CD14-positive monocyte (primary cell): ENCODE results near the gene SSBP3. TPM values are rescaled to one million over a fixed set of nuclear protein-coding genes. Genes with fewer than 3 reads are reported as not detected.
A peak's percentile ranks its signal among the peaks of the same experiment; 100 is the strongest.

ENCODE experiments used
- DNase-seq, 3 donors: peaks; one replicate each; pipeline ENCODE4 v3.0.0-alpha.2; 2011 to 2022
- H2AFZ ChIP-seq: 2 replicates; pipeline ENCODE4 v1.6.0; 2012; ENCODE audit warnings: mild to moderate bottlenecking, low read depth, low read length, inconsistent platforms; ENCODE audit not compliant: insufficient read depth, poor library complexity, severe bottlenecking
- H3K27ac ChIP-seq, 2 donors: 1 replicate in 1 of 2; 2 replicates in 1 of 2; pipeline ENCODE4 v1.5.1; 2012 to 2013; ENCODE audit warnings: low read length in 2 of 2, control low read depth in 1 of 2, inconsistent platforms in 1 of 2, low read depth in 1 of 2, mild to moderate bottlenecking in 1 of 2
- H3K27me3 ChIP-seq, 2 donors: one replicate each; pipeline versions ENCODE4 v1.6.0 to v1.6.1; 2011 to 2013; ENCODE audit warnings: low read length in 2 of 2; ENCODE audit not compliant: control insufficient read depth in 2 of 2, insufficient read depth in 2 of 2
- H3K36me3 ChIP-seq, 2 donors: replicated peaks in 1 of 2; 1 replicate in 1 of 2; 2 replicates in 1 of 2; pipeline versions ENCODE4 v1.5.1 to v1.6.1; 2012 to 2013; ENCODE audit warnings: low read length in 2 of 2, control low read depth in 1 of 2, inconsistent platforms in 1 of 2, mild to moderate bottlenecking in 1 of 2; ENCODE audit not compliant: insufficient read depth in 2 of 2, control insufficient read depth in 1 of 2
- H3K4me1 ChIP-seq, 2 donors: 1 replicate in 1 of 2; 2 replicates in 1 of 2; pipeline versions ENCODE4 v1.5.1 to v1.6.1; 2012 to 2013; ENCODE audit warnings: low read length in 2 of 2, control low read depth in 1 of 2, inconsistent platforms in 1 of 2, mild to moderate bottlenecking in 1 of 2, moderate library complexity in 1 of 2; ENCODE audit not compliant: insufficient read depth in 2 of 2, control insufficient read depth in 1 of 2
- H3K4me2 ChIP-seq: replicated peaks from 2 replicates; pipeline ENCODE3; 2012; ENCODE audit warnings: low read length, moderate library complexity, mild to moderate bottlenecking; ENCODE audit not compliant: poor library complexity, severe bottlenecking; ENCODE audit errors: extremely low read depth
- H3K4me3 ChIP-seq, 3 experiments: fragments of 200-600 bp in 1 of 3; sonication (generic) in 1 of 3; replicated peaks in 1 of 3; 1 replicate in 2 of 3; 2 replicates in 1 of 3; pipeline ENCODE4 v1.5.1; 2011 to 2013; ENCODE audit warnings: low read length in 3 of 3, mild to moderate bottlenecking in 3 of 3, control low read depth in 2 of 3, low read depth in 2 of 3, inconsistent platforms in 1 of 3, moderate library complexity in 1 of 3
- H3K79me2 ChIP-seq: 2 replicates; pipeline ENCODE4 v1.6.0; 2012; ENCODE audit warnings: mild to moderate bottlenecking, control low read depth, inconsistent platforms, low read length, moderate library complexity; ENCODE audit not compliant: insufficient read depth
- H3K9ac ChIP-seq: 2 replicates; pipeline ENCODE4 v1.6.0; 2017; ENCODE audit warnings: low read length, mild to moderate bottlenecking; ENCODE audit not compliant: insufficient read depth, poor library complexity, severe bottlenecking
- H3K9me3 ChIP-seq, 2 donors: replicated peaks in 1 of 2; 1 replicate in 1 of 2; 2 replicates in 1 of 2; pipeline versions ENCODE4 v1.5.1 to v1.6.1; 2012 to 2013; ENCODE audit warnings: low read length in 2 of 2, control low read depth in 1 of 2; ENCODE audit not compliant: control insufficient read depth in 1 of 2, insufficient read depth in 1 of 2
- H4K20me1 ChIP-seq: 2 replicates; pipeline ENCODE4 v1.6.0; 2012; ENCODE audit warnings: mild to moderate bottlenecking, low read length, control low read depth, moderate library complexity; ENCODE audit not compliant: insufficient read depth
- H3K27ac Mint-ChIP-seq, 7 donors: one replicate each; pipeline ENCODE4 v1.8.0; 2020; ENCODE audit warnings: mild to moderate bottlenecking in 7 of 7, mixed read lengths in 7 of 7, moderate library complexity in 6 of 7, inconsistent platforms in 2 of 7
- H3K27me3 Mint-ChIP-seq, 3 donors: one replicate each; pipeline ENCODE4 v1.8.0; 2021 to 2022; ENCODE audit warnings: low read depth in 3 of 3, mild to moderate bottlenecking in 3 of 3, mixed read lengths in 3 of 3, moderate library complexity in 3 of 3, inconsistent platforms in 1 of 3
- H3K36me3 Mint-ChIP-seq, 2 donors: one replicate each; pipeline ENCODE4 v1.8.0; 2020; ENCODE audit warnings: mixed read lengths in 2 of 2, inconsistent platforms in 1 of 2, mild to moderate bottlenecking in 1 of 2
- H3K4me1 Mint-ChIP-seq: one replicate; pipeline ENCODE4 v1.8.0; 2020; ENCODE audit warnings: mild to moderate bottlenecking, mixed read lengths
- H3K4me3 Mint-ChIP-seq, 2 donors: one replicate each; pipeline ENCODE4 v1.8.0; 2020; ENCODE audit warnings: mild to moderate bottlenecking in 2 of 2, mixed read lengths in 2 of 2, moderate library complexity in 1 of 2
- H3K9me3 Mint-ChIP-seq, 7 donors: one replicate each; pipeline ENCODE4 v1.8.0; 2020 to 2022; ENCODE audit warnings: mixed read lengths in 7 of 7, mild to moderate bottlenecking in 6 of 7, moderate library complexity in 6 of 7, inconsistent platforms in 2 of 7
- WGBS: methylation state at CpG from one replicate; pipeline ENCODE4 v1.1.5; 2013; ENCODE audit warnings: missing lambda C conversion rate; ENCODE audit not compliant: insufficient coverage; 5-methylcytosine and 5-hydroxymethylcytosine counted together
- intact Hi-C, 2 donors: fragments of 100-400 bp; cut with micrococcal nuclease; formaldehyde crosslinking; loops; one replicate each; pipeline versions ENCODE4 v1.15.0 to v1.15.1; 2023
- polyA plus RNA-seq, 3 donors: library from polyadenylated mRNA; depleted of rRNA in 1 of 3; unstranded in 2 of 3; stranded (reverse) in 1 of 3; fragments of 300-500 nt in 2 of 3; fragments of >200 nt in 1 of 3; fragmentation: Illumina TruSeq in 2 of 3; gene quantifications; 1 replicate in 2 of 3; 2 replicates in 1 of 3; pipeline ENCODE4 v1.2.3, GENCODE V29; 2012 to 2021
- TF ChIP-seq, protein P1 (sequence below): fragments of 200-600 bp; IDR thresholded peaks from one replicate; pipeline ENCODE4 v1.8.0; 2022; ENCODE audit warnings: antibody characterized with exemption, mild to moderate bottlenecking

SSBP3 gene
- polyA plus RNA-seq, 3 donors, result 4.1 to 30.7 (median 4.3) TPM

DNA sequence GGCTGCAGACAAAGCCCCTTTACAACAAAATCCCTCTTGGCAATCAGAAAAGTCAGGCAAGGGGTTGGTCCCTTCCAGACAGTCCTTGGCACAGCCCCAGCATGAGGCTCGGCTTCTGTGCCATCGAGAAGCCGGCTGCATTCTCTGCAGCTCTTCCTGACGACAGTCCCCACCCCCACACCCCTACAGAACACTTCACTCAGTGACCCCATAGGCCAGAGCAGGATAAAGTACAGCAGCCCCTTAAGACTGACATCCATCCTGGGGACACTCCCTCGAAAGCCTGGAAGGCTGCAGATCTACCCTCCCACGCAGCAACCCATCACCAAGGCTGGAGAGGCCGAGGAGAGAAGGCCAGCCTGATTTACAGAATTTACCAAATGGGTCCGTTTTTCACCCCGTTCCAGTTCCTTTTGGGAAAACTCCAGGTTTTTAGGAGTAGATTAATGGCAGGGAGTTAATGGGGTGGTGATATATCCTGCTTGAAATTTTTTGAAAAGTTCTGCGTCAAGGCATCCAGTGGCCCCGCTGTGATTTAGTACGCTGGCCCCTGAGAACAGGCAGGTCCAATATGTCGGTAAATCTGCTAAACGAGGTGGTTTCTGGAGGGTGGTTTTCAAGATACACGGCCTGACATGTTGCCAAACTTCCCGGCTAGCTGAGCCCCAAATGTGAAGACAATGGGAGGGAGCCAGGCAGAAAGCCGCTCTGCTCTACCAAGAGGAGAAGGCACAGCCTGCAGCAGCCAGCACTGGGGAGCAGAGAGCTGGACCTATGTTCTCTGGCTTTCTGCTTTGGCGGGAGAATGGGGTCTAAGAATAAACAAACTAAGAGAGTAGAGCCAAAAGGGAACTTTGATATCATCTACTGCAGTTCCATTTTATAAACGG, 81.7 kb downstream of the SSBP3 start:
- no peak overlapping the region for H3K27ac ChIP-seq
- Mint-ChIP-seq H3K9me3 (no peaks in the 10 kb centered on the region), H3K4me3 (no peak overlapping the region), H3K4me1 (peaks cover 3% of the 10 kb centered on the region), H3K36me3 (no peaks in the 10 kb centered on the region), H3K27ac (peak overlapping the region in 2 of 7 donors; percentile 2 to 37), H3K27me3 (no peaks in the 10 kb centered on the region)
- TF ChIP-seq, protein P1, sequence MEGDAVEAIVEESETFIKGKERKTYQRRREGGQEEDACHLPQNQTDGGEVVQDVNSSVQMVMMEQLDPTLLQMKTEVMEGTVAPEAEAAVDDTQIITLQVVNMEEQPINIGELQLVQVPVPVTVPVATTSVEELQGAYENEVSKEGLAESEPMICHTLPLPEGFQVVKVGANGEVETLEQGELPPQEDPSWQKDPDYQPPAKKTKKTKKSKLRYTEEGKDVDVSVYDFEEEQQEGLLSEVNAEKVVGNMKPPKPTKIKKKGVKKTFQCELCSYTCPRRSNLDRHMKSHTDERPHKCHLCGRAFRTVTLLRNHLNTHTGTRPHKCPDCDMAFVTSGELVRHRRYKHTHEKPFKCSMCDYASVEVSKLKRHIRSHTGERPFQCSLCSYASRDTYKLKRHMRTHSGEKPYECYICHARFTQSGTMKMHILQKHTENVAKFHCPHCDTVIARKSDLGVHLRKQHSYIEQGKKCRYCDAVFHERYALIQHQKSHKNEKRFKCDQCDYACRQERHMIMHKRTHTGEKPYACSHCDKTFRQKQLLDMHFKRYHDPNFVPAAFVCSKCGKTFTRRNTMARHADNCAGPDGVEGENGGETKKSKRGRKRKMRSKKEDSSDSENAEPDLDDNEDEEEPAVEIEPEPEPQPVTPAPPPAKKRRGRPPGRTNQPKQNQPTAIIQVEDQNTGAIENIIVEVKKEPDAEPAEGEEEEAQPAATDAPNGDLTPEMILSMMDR, result no peak
- peaks cover 87% of the 10 kb centered on the region for H4K20me1 ChIP-seq
- H3K9me3 ChIP-seq, result no peaks in the 10 kb centered on the region
- intact Hi-C loops, result no loop called here
- H3K27me3 ChIP-seq, result no peaks in the 10 kb centered on the region
- DNase-seq, result no peak
- no peak overlapping the region for H3K9ac ChIP-seq
- no peaks in the 10 kb centered on the region for H3K79me2 ChIP-seq
- no peak overlapping the region for H2AFZ ChIP-seq
- H3K4me2 ChIP-seq, result no peak overlapping the region
- no peaks in the 10 kb centered on the region for H3K4me1 ChIP-seq
- 83% methylated on average over 16 of the region's 19 CpGs for WGBS
- H3K4me3 ChIP-seq, result no peak overlapping the region
- no peaks in the 10 kb centered on the region for H3K36me3 ChIP-seq

DNA sequence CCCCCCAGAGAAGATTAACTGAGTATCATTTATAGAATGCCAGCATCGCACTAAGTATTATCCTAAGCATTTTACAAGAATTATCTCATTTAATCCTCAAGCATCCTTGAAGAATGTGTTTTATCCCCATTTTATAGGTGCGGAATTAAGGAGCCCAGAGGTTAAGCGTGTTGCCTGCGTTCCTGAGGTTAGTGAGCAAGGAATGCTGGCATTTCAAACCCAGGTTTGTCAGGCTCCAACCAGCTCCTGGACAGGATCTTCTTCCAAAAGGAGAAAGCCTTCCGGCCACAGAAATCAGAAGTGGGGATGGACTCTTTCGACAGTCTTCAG, 82.3 kb downstream of the SSBP3 start:
- H3K36me3 ChIP-seq, result no peaks in the 10 kb centered on the region
- DNase-seq, result no peak
- no peaks in the 10 kb centered on the region for H3K9me3 ChIP-seq
- H3K79me2 ChIP-seq, result no peaks in the 10 kb centered on the region
- 92% methylated on average over 4 of the region's 6 CpGs for WGBS
- no peak overlapping the region for H3K4me2 ChIP-seq
- no peaks in the 10 kb centered on the region for H3K36me3 Mint-ChIP-seq
- TF ChIP-seq, protein P1, result no peak
- peaks cover 87% of the 10 kb centered on the region for H4K20me1 ChIP-seq
- peaks cover 3% of the 10 kb centered on the region for H3K4me1 Mint-ChIP-seq
- H3K27me3 Mint-ChIP-seq, result no peaks in the 10 kb centered on the region
- no peaks in the 10 kb centered on the region for H3K9me3 Mint-ChIP-seq
- H2AFZ ChIP-seq, result no peak overlapping the region
- no peaks in the 10 kb centered on the region for H3K4me1 ChIP-seq
- no peak overlapping the region for H3K9ac ChIP-seq
- no peak overlapping the region for H3K27ac ChIP-seq
- no peak overlapping the region for H3K4me3 ChIP-seq
- no peak overlapping the region for H3K4me3 Mint-ChIP-seq
- intact Hi-C loops, result no loop called here
- H3K27ac Mint-ChIP-seq, result peak overlapping the region in 1 of 7 donors; percentile 2
- no peaks in the 10 kb centered on the region for H3K27me3 ChIP-seq
